HG02852 (cell line): Measurements from ENCODE around the gene ZNF274.
A peak's percentile ranks its signal among the peaks of the same experiment; 100 is the strongest.
"Not testable (repeated sequence)": the region's sequence is repeated elsewhere in the genome, so short reads cannot be mapped to it uniquely, and the experiment has no call there.

Source experiments
- ATAC-seq: cut with Tn5 transposase; IDR thresholded peaks from one replicate; pipeline ENCODE4 v1.9.1; 2021; ENCODE audit warnings: mild to moderate bottlenecking, moderate library complexity; ENCODE audit not compliant: unreplicated experiment

ZNF274 gene

GRCh38 chr19:58182989-58183816 lies at the start of gene ZNF274:
Gene ZNF274 (plus strand): TSS chr19:58183061. CDS start chr19:58183966, 905 bp downstream.
- ATAC-seq: peak; percentile 89

DNA sequence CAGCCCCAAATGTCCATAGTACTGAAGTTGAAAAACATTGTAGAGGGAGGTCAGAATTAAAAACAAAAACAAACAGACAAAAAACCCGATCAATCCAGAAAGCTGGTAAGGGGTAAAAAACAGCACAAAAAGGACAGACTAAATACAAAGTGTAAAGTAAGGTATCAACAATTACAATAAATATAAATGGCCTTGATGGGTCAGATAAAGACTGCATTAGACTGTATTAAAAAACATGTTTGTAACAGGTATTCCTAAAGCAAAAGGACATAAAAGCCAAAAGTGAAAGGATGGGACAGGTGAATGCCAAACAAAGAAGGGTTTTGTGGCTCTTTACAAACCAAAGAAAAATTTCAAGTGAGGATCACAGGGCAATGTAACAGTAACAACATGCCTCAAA lies 48.6 kb upstream of the ZNF274 start:
- ATAC-seq: no peak

- ATAC-seq: no peak
These were observed 37.0 kb upstream of the ZNF274 start for GRCh38 chr19:58145849-58146248.

DNA sequence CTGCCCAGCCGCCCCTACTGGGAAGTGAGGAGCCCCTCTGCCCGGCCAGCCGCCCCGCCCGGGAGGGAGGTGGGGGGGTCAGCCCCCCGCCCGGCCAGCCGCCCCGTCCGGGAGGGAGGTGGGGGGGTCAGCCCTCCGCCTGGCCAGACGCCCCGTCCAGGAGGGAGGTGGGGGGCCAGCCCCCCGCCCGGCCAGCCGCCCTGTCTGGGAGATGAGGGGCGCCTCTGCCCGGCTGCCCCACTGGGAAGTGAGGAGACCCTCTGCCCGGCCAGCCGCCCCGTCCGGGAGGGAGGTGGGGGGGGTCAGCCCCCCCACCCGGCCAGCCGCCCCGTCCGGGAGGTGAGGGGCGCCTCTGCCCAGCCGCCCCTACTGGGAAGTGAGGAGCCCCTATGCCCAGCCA lies 35.4 kb upstream of the ZNF274 start:
- ATAC-seq: not testable (repeated sequence)

DNA sequence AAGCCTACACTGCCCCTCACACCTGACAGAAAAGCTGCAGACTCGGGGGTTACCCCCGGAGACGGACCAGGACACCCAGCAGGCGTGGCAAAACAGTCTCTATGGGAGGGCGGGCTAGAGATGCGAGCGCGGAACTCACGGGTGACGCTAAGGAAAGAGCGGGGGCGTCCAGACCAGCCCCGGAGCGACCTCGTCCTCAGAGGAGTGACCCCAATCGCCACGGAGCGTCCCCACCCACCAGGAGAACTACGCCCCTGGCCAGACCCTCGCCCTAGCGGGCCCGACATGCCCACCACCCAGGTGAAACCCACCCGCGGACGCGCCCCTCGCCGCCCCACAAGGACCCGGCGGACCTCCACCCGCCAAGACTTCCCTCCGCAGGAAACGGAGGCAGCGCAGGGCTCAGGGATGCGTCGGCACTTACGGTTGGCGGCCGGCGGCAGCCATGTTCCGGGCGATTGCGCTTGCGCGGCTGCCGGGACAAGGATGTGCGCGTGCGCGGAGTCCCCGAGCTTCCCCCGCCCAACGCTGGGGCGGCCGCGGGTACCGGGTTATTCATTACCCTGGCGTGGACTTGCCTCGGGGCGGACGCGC lies 32.4 kb upstream of the ZNF274 start, which contains the start of gene ZNF329:
ZNF329 (minus strand) TSS at position 462 of the 594 bp plus-strand sequence. CDS start 21,286 bp downstream, outside the sequence.
- ATAC-seq: peak; percentile 44

DNA sequence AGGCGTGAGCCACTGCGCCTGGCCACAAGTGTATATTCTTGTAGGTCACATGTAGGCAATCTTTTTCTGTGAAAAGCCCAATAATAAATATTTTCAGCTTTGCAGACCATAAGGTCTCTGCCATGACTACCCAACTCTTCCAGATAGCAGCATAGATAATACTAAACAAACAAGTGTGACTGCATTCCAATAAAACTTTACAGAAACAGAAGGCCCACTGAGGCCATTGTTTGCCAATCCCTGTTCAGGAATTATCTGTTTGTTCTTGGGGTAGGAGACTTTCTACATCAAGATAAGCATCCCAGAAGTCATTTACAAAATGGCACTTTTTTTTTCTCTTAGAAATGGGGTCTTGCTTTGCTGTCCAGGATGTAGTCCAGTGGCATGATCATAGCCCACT lies 29.5 kb upstream of the ZNF274 start:
- ATAC-seq: no peak

DNA sequence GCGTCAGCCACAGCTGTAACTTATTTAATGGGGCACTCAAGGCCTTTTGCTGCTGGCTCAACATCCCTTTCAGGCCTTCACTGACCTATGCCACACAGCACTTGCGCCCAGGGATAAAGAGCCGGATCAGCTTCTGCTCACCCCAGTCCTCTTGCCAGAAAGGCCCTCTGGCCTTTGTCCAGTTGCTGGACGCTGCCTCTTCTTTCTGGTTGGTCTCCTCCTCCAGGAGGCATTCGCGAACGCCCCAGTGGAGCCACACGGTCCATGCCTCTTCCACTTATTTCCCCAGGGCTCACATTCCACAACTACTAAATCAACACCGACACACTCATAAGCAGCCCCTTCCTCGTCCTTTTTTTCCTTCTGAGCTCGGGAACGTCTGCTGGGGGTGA lies 28.6 kb upstream of the ZNF274 start:
- ATAC-seq: no peak

DNA sequence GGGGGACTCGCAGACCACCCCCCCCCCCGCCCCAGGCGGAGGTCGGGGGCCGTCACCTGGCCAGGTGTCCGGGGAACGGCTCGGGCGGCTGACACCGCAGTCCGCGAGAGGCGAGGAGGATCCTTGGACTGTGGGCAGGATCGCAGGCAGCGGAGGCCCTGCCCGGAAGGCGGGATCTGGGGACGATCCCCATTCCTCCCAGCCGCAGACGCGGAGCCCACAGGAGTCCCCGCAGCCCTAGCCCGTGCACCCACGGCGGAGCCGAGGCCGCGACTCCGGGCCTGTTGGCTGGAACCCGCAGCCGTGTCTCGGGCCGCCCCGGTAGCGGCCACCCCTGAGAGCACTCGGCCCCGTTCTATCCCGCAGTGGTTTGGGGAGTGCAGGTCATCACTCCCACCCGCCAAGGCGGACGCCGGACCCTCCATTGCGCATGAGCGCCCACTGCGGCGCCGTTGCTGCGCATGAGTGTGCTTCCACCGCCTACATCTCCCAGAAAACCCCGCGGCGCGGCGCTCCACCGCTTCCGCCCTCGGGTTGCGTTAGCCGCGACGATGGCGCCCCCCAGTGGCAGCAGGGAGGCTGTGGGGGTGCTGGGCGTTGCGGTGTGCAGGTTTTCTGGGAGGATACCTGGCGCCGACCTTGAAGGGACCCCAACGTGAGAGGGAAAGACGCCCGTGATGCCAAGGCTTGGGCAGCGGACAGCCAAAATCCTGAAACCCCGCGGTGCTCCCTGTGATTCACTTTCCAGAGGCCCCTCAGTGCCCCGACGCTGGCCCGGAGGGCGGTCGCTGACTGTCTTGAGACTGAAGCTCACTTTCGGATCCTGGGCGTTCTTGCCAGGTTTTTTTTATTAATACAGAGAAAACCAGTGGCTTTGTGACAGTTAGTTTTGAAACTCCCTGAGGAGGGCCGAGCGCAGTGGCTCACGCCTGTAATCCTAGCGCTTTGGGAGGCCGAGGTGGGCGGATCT lies 27.9 kb upstream of the ZNF274 start:
- peak; percentile 66 for ATAC-seq

DNA sequence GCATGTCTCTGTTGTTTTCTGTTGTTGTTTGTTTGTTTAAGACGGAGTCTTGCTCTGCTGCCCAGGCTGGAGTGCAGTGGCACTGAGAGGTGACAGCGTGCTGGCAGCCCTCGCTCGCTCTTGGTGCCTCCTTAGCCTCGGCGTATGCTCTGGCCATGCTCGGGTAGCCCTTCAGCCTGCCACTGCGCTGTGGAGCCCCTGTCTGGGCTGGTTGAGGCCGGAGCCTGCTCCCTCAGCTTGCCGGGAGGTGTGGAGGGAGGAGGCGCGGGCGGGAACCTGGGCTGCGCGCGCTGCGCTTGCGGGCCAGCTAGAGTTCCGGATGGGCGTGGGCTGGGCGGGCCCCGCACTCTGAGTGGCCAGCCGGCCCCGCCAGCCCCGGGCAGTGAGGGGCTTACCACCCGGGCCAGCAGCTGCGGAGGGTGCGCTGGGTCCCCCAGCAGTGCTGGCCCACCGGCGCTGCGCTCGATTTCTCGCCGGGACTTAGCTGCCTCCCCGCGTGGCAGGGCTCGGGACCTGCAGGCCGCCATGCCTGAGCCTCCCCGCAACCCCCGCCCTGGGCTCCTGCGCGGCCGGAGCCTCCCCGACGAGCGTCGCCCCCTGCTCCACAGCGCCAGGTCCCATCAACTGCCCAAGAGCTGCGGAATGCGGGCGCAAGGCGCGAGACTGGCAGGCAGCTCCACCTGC lies 25.7 kb upstream of the ZNF274 start:
- ATAC-seq: no peak

DNA sequence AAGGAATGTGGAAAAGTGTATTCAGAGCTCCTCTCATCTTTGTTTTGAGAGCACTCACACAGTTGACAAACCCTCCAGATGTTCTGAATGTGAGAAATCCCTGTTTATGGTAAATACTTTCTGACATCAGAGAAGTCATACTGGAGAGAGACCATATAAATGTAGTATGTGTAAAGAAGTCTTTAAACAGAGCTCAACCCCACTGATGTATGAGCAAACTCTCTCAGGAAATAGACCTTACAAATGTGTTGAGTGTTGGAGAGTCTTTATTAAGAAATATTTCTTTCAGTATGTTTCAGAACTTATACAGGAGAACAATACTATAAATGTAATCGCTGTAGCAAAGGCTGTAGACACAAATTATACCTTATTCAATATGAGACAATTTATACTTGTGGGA lies 16.6 kb upstream of the ZNF274 start:
- no peak for ATAC-seq

- no peak for ATAC-seq
These were observed 16.1 kb upstream of the ZNF274 start for GRCh38 chr19:58166708-58167280.

GRCh38 chr19:58170860-58171259 lies 12.0 kb upstream of the ZNF274 start:
- no peak for ATAC-seq

DNA sequence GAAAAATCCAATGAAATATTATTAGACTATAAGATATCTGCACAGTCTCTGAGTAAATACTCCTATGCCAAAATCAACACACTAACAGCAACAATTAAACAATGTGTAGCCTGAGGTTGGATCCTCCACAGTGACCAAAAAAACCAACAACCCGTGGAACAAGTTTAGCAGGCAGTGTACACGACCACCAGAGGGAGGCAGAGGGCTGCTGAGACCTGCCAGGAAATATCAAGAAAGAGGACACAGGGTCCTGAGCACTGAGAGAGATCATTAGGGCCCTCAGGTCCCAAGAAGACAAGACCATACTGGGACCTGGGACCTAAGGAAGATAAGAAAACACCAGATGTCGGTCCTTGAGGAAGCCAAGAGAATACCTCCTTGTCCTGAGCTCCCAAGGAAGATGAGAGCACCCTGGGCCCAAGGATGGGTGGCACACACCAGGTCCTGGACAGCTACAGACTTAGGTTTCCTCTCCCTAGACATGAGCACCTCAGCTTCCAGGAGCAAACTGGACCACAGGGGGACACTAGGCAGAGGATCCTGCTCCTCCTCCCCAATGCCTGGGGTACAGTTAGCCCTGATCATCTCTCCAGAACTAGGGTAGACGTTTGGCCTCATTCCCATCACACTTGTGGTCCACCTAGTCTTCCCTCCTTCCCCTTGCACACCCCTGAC lies 822 bp upstream of the ZNF274 start:
- ATAC-seq: no peak

GRCh38 chr19:58182577-58182988 lies 278 bp upstream of the ZNF274 start:
- no peak for ATAC-seq

DNA sequence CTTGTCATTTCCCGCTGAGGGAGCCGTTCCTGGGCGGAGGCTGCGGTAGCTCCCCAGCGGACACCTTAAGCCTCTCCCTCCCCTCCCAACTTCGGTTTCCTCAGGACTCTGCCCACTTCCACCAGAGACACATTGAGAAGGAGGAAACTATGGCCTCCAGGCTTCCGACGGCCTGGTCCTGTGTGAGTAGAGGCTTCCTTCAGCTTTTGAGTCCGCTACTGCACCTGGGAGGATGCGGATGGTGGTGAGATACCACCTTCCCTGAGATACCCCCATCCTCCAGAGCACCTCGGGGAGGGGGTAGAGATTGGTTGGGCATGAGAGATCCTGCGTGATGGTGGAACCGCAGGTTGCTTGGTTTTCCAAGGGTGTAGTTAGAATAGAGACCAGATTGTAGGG lies 955 bp downstream of the ZNF274 start:
- ATAC-seq: no peak

DNA sequence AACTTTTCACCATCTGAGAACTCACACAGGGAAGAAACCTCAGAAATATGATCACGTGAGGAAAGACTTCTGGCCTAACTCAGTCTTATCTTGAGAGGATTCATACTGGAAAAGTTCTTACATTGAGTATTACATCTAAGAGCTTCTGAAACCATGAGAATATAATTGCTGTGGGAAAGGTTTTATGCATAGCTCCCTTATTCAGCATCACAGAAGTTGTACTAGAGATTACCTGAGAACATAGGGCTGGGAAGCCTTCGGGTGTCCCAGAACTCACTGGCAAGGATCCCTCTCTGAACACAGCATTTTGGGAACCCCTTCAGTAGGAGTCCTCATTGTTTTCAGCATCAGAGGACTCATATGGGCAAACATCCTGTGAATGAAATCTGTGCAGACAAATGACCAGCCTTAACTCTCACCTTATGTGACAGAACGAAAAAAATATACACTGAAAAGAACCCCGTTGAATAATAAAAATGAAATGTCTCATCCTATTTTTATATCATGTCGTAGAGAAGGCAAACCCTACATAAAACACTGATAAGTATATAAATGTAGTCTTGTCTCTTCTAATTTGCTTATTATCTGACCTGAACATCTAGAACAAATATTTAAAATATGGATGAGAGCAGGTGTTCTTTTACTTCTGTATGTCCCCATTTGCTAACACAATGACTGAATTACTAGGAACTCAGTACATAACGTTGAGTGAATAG lies 14.2 kb downstream of the ZNF274 start:
- no peak for ATAC-seq

GRCh38 chr19:58203814-58204475 lies 21.1 kb downstream of the ZNF274 start:
- no peak for ATAC-seq

GRCh38 chr19:58204566-58204965 lies 21.7 kb downstream of the ZNF274 start:
- no peak for ATAC-seq

DNA sequence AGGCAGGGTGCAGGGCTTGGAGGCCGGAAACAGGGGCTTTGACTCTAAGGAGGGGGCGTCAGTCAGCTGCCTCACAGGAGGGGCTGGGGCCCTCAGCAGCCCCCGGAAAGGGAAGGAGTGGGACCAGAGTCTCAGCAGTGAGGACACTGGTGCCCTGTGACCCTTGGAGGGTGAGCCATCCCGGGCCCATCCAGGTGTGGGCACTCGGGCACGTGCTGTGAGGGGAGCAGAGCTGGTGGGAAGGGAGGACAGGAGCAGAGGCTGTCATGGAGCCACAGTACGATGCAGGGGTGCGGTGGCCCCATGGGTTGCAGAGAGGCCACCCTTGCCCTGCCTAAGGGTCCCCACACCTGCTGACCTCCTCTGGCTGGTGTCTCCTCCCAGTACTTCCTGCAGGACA lies 26.7 kb downstream of the ZNF274 start:
- ATAC-seq: no peak
